GM12801 (cell line): Measurements from ENCODE around the gene RC3H2.

Experiments
- TF ChIP-seq, protein P1 (sequence below): IDR thresholded peaks from one replicate; pipeline ENCODE4 v1.5.1; 2011; ENCODE audit warnings: control low read depth; ENCODE audit not compliant: insufficient read length; ENCODE audit errors: extremely low read depth

Gene RC3H2, protein sequence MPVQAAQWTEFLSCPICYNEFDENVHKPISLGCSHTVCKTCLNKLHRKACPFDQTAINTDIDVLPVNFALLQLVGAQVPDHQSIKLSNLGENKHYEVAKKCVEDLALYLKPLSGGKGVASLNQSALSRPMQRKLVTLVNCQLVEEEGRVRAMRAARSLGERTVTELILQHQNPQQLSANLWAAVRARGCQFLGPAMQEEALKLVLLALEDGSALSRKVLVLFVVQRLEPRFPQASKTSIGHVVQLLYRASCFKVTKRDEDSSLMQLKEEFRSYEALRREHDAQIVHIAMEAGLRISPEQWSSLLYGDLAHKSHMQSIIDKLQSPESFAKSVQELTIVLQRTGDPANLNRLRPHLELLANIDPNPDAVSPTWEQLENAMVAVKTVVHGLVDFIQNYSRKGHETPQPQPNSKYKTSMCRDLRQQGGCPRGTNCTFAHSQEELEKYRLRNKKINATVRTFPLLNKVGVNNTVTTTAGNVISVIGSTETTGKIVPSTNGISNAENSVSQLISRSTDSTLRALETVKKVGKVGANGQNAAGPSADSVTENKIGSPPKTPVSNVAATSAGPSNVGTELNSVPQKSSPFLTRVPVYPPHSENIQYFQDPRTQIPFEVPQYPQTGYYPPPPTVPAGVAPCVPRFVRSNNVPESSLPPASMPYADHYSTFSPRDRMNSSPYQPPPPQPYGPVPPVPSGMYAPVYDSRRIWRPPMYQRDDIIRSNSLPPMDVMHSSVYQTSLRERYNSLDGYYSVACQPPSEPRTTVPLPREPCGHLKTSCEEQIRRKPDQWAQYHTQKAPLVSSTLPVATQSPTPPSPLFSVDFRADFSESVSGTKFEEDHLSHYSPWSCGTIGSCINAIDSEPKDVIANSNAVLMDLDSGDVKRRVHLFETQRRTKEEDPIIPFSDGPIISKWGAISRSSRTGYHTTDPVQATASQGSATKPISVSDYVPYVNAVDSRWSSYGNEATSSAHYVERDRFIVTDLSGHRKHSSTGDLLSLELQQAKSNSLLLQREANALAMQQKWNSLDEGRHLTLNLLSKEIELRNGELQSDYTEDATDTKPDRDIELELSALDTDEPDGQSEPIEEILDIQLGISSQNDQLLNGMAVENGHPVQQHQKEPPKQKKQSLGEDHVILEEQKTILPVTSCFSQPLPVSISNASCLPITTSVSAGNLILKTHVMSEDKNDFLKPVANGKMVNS

DNA sequence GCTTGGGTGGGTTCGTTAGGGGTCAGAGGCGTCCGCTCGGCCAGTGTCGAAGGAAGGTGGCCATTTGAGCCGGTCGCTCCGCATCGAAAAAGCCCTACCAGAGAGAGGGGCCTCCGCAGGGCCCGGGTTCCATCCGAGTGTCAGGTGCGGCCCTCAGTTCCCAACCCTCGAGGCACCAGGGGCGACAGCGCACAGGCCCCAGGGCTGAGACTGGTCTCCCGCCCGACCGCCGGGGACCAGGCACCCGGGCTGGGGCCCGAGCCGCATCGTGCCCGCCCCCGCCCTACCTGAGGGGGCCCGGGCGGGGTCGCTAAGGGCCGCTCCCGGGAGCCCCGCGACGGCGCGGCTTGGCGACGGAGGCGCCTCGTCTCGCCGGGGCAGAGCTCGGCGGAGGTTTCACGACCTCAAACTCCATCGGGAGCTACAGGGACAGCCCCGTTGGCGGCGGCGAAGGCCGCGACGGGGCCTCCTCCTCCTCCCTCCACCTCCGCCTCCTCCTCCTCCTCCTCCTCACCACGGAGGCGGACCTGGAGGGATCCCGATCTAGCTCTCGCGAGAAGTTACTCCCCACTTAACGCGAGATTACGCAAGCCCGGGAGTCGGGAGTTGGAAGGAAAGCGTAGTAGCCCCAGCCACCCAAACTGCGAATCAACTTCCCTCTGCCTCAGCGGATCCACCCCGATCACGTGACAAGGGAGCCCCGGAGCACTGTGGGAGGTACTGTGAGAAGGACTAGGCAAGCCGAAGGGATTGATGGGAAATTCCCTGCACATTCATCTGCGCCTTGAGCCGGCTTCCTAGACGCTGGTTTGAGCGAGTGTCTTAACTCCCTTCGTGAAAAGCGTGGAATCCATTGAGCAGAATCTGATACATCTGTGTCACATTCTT, at the start of gene RC3H2:
Gene RC3H2, minus strand, starts transcription at position 537 of the 888 bp plus-strand sequence. CDS start 7,850 bp downstream, outside the sequence.
- TF ChIP-seq, protein P1, sequence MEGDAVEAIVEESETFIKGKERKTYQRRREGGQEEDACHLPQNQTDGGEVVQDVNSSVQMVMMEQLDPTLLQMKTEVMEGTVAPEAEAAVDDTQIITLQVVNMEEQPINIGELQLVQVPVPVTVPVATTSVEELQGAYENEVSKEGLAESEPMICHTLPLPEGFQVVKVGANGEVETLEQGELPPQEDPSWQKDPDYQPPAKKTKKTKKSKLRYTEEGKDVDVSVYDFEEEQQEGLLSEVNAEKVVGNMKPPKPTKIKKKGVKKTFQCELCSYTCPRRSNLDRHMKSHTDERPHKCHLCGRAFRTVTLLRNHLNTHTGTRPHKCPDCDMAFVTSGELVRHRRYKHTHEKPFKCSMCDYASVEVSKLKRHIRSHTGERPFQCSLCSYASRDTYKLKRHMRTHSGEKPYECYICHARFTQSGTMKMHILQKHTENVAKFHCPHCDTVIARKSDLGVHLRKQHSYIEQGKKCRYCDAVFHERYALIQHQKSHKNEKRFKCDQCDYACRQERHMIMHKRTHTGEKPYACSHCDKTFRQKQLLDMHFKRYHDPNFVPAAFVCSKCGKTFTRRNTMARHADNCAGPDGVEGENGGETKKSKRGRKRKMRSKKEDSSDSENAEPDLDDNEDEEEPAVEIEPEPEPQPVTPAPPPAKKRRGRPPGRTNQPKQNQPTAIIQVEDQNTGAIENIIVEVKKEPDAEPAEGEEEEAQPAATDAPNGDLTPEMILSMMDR: no peak

GRCh38 chr9:122954253-122954691, 49.1 kb upstream of the RC3H2 start:
- TF ChIP-seq, protein P1: no peak

- TF ChIP-seq, protein P1: no peak
Measured at GRCh38 chr9:122951056-122951455, 45.9 kb upstream of the RC3H2 start.

- TF ChIP-seq, protein P1: no peak
Measured at GRCh38 chr9:122950263-122950662, 45.1 kb upstream of the RC3H2 start.

GRCh38 chr9:122949696-122950095, 44.5 kb upstream of the RC3H2 start:
- TF ChIP-seq, protein P1: no peak

DNA sequence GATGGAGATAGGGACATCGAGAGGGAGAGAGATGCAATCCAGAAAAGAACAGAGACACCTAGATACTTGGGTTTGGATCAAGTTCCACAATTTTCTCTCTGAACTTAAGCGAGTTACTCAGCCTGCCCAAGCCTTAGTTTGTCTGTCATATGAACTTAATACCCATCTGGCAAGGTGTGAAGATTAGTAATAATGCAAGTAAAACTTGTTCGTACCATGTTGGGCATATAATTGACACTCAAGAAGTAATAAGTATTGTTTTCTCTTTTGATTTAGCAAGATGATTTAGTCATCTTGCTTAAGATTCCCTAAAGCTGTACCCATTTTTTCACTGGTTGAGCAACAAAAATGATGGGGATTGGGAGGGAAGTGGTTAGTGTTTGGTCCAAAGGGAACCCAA, 43.2 kb upstream of the RC3H2 start:
- TF ChIP-seq, protein P1: no peak
